ENCODE measurements around the gene SPRING1.

DNA sequence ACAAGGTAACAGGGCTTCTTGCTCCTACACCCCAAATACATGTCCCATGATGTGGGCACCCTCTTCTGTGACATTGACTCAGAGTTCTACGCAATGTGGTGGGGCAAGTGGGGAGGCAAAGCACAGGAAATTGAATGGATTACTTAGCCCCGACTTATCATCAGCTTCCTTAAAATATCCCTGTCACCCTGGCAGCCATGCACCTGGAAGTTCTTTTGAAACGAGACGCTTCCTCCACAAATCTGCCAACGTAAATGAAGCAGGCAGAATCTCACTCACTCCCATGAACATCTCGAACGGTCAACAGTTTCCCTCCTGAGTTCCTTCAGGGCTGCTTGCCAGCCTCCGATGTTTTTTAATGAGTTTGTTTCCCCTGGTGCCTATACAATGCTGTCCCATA lies 33.8 kb upstream of the SPRING1 start:
- TF ChIP-seq, protein P1, sequence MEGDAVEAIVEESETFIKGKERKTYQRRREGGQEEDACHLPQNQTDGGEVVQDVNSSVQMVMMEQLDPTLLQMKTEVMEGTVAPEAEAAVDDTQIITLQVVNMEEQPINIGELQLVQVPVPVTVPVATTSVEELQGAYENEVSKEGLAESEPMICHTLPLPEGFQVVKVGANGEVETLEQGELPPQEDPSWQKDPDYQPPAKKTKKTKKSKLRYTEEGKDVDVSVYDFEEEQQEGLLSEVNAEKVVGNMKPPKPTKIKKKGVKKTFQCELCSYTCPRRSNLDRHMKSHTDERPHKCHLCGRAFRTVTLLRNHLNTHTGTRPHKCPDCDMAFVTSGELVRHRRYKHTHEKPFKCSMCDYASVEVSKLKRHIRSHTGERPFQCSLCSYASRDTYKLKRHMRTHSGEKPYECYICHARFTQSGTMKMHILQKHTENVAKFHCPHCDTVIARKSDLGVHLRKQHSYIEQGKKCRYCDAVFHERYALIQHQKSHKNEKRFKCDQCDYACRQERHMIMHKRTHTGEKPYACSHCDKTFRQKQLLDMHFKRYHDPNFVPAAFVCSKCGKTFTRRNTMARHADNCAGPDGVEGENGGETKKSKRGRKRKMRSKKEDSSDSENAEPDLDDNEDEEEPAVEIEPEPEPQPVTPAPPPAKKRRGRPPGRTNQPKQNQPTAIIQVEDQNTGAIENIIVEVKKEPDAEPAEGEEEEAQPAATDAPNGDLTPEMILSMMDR (conservative IDR thresholded peaks at IDR 0.05; ENCODE audit: low read length): no peak
- TF ChIP-seq EZH2phosphoT487 (IDR thresholded peaks at IDR 0.05; ENCODE audit: borderline replicate concordance): no peak
